GM12891 (cell line): ENCODE data around the gene SMIM7.

Source experiments
- DNase-seq: peaks from one replicate; pipeline ENCODE4 v3.0.0; 2011; ENCODE audit warnings: low spot score; ENCODE audit not compliant: insufficient read length
- FAIRE-seq: peaks from 2 replicates; lab custom pipeline; 2011; peaks lifted over from hg19 to GRCh38; lab: Jason Lieb, UNC
- PAX5 ChIP-seq: IDR thresholded peaks from 2 replicates; pipeline ENCODE4 v1.6.1; 2011; ENCODE audit warnings: low read length, moderate library complexity, mild to moderate bottlenecking; ENCODE audit not compliant: insufficient read depth, severe bottlenecking
- POLR2A ChIP-seq: IDR thresholded peaks from 2 replicates; pipeline ENCODE4 v1.6.1; 2011; ENCODE audit warnings: low read depth, low read length, control low read depth
- POLR2AphosphoS5 ChIP-seq: IDR thresholded peaks from 2 replicates; pipeline ENCODE4 v1.6.1; 2011; ENCODE audit warnings: low read depth, low read length, control low read depth
- POU2F2 ChIP-seq: IDR thresholded peaks from 2 replicates; pipeline ENCODE4 v1.6.1; 2011; ENCODE audit warnings: low read depth, mild to moderate bottlenecking, control low read depth, low read length, moderate library complexity
- SPI1 ChIP-seq: IDR thresholded peaks from 2 replicates; pipeline ENCODE4 v1.6.1; 2011; ENCODE audit warnings: low read depth, low read length, control low read depth
- TAF1 ChIP-seq: IDR thresholded peaks from 2 replicates; pipeline ENCODE4 v1.6.1; 2011; ENCODE audit warnings: low read depth, low read length, control low read depth

Gene SMIM7

GRCh38 chr19:16624236-16624635, 35.7 kb downstream of the SMIM7 start:
- DNase-seq, result no peak
- TF ChIP-seq SPI1, result no peak
- no peak for TF ChIP-seq TAF1
- no peak for TF ChIP-seq POLR2A
- no peak for TF ChIP-seq PAX5
- no peak for TF ChIP-seq POLR2AphosphoS5
- no peak for TF ChIP-seq POU2F2
- FAIRE-seq, result no peak

- FAIRE-seq (no peak), DNase-seq (no peak)
- TF ChIP-seq TAF1, result no peak
- no peak for TF ChIP-seq POLR2AphosphoS5
- no peak for TF ChIP-seq SPI1
- no peak for TF ChIP-seq POLR2A
Measured at GRCh38 chr19:16623576-16623975, 36.4 kb downstream of the SMIM7 start.

- TF ChIP-seq POU2F2 (no peak), POLR2A (no peak), SPI1 (no peak), PAX5 (no peak), TAF1 (no peak), POLR2AphosphoS5 (no peak)
- DNase-seq, result no peak
Measured at GRCh38 chr19:16623066-16623465, 36.9 kb downstream of the SMIM7 start.

GRCh38 chr19:16621165-16621800, 38.7 kb downstream of the SMIM7 start:
- no peak for TF ChIP-seq POLR2A
- TF ChIP-seq TAF1, result no peak
- TF ChIP-seq PAX5, result no peak
- no peak for TF ChIP-seq SPI1
- TF ChIP-seq POU2F2, result no peak
- TF ChIP-seq POLR2AphosphoS5, result no peak; the same call in 1 of the 2 replicates
- DNase-seq, result no peak
- FAIRE-seq, result no peak

More at GRCh38 chr19:16623066-16623465, 36.9 kb downstream of the SMIM7 start:
- no peak for FAIRE-seq

GRCh38 chr19:16620584-16620983, 39.4 kb downstream of the SMIM7 start:
- no peak for TF ChIP-seq POU2F2
- no peak for TF ChIP-seq POLR2AphosphoS5
- no peak for TF ChIP-seq PAX5
- no peak for TF ChIP-seq TAF1
- TF ChIP-seq POLR2A, result no peak
- no peak for TF ChIP-seq SPI1
- no peak for DNase-seq
- no peak for FAIRE-seq

- DNase-seq, result no peak
Measured at GRCh38 chr19:16620018-16620417, 39.9 kb downstream of the SMIM7 start.

GRCh38 chr19:16619457-16619856, 40.5 kb downstream of the SMIM7 start:
- no peak for FAIRE-seq
- TF ChIP-seq POU2F2 (no peak), TAF1 (no peak), POLR2A (no peak), PAX5 (no peak), POLR2AphosphoS5 (no peak)
- no peak for DNase-seq

More at GRCh38 chr19:16620018-16620417, 39.9 kb downstream of the SMIM7 start:
- no peak for TF ChIP-seq SPI1
- no peak for TF ChIP-seq PAX5
- no peak for TF ChIP-seq TAF1
- TF ChIP-seq POLR2A, result no peak
- TF ChIP-seq POU2F2, result no peak
- no peak for FAIRE-seq

GRCh38 chr19:16618248-16618647, 41.7 kb downstream of the SMIM7 start:
- peak; percentile 50 for FAIRE-seq
- DNase-seq, result no peak
- TF ChIP-seq TAF1 (no peak), POU2F2 (no peak), POLR2AphosphoS5 (no peak), SPI1 (no peak), POLR2A (no peak)

GRCh38 chr19:16615808-16616207, 44.1 kb downstream of the SMIM7 start:
- FAIRE-seq (peak; percentile 48), DNase-seq (no peak)
- no peak for TF ChIP-seq TAF1
- no peak for TF ChIP-seq POU2F2

- peak; percentile 55 for FAIRE-seq
Measured at GRCh38 chr19:16614941-16615340, 45.0 kb downstream of the SMIM7 start.

More at GRCh38 chr19:16614941-16615340, 45.0 kb downstream of the SMIM7 start:
- no peak for TF ChIP-seq POU2F2
- TF ChIP-seq SPI1, result no peak
- TF ChIP-seq TAF1, result no peak
- TF ChIP-seq POLR2A, result no peak
- no peak for TF ChIP-seq PAX5
- no peak for TF ChIP-seq POLR2AphosphoS5
- no peak for DNase-seq
